Mesodermal cell (in vitro differentiated cells): ENCODE measurements around the gene XKR7.

ENCODE experiments used
- H3K27ac ChIP-seq: 2 replicates; pipeline ENCODE4 v1.7.0; 2013; ENCODE audit warnings: mild to moderate bottlenecking, low read depth, low read length, moderate library complexity; ENCODE audit not compliant: severe bottlenecking
- H3K36me3 ChIP-seq: 2 replicates; pipeline ENCODE4 v1.7.1; 2013; ENCODE audit warnings: mild to moderate bottlenecking, low read length, moderate library complexity; ENCODE audit not compliant: control insufficient read depth, insufficient read depth
- H3K4me1 ChIP-seq: one replicate; pipeline ENCODE4 v1.7.1; 2013; ENCODE audit warnings: mild to moderate bottlenecking, low read length; ENCODE audit not compliant: insufficient read depth, control insufficient read depth, poor library complexity, severe bottlenecking
- H3K4me3 ChIP-seq: 2 replicates; pipeline ENCODE4 v1.7.0; 2013; ENCODE audit warnings: low read length, control low read depth, mild to moderate bottlenecking; ENCODE audit not compliant: insufficient read depth, poor library complexity, severe bottlenecking; ENCODE audit errors: extremely low read depth
- H3K9me3 ChIP-seq: 2 replicates; pipeline ENCODE4 v1.7.1; 2013; ENCODE audit warnings: mild to moderate bottlenecking, low read length, moderate library complexity; ENCODE audit not compliant: control insufficient read depth
- WGBS, 2 experiments: methylation state at CpG; one replicate each; pipeline ENCODE4 v1.1.5; 2013; ENCODE audit warnings: missing lambda C conversion rate in 2 of 2; ENCODE audit not compliant: insufficient coverage in 2 of 2; 5-methylcytosine and 5-hydroxymethylcytosine counted together

The XKR7 gene

GRCh38 chr20:32050851-32051556, 83.1 kb downstream of the XKR7 start:
- Histone ChIP-seq H3K36me3 (no peaks in the 10 kb centered on the region), H3K27ac (no peak overlapping the region), H3K4me3 (no peak overlapping the region), H3K9me3 (no peaks in the 10 kb centered on the region), H3K4me1 (no peaks in the 10 kb centered on the region)
- WGBS, 2 experiments, result 56 to 61% methylated on average over 6 to 13 of the region's 17 CpGs

GRCh38 chr20:32051720-32052089, 83.8 kb downstream of the XKR7 start:
- Histone ChIP-seq H3K4me1 (no peaks in the 10 kb centered on the region), H3K27ac (no peak overlapping the region), H3K9me3 (no peaks in the 10 kb centered on the region), H3K36me3 (no peaks in the 10 kb centered on the region), H3K4me3 (no peak overlapping the region)
- 67 to 68% methylated on average over 9 to 14 of the region's 14 CpGs for WGBS, 2 experiments

GRCh38 chr20:32052090-32052777, 84.3 kb downstream of the XKR7 start, which contains the start of gene HCK:
Gene HCK, plus strand, starts transcription at chr20:32052242.
- Histone ChIP-seq H3K9me3 (no peaks in the 10 kb centered on the region), H3K4me1 (no peaks in the 10 kb centered on the region), H3K27ac (no peak within 1 kb of the TSS), H3K4me3 (peak within 1 kb of the TSS; percentile 23), H3K36me3 (no peaks in the 10 kb centered on the region)
- 2 to 7% methylated on average over 33 to 38 of the region's 58 CpGs for WGBS, 2 experiments

GRCh38 chr20:32052778-32053362, 84.9 kb downstream of the XKR7 start:
- H3K36me3 ChIP-seq, result no peaks in the 10 kb centered on the region
- 20 to 33% methylated on average over 5 to 13 of the region's 22 CpGs for WGBS, 2 experiments
- H3K4me1 ChIP-seq, result no peaks in the 10 kb centered on the region
- peak overlapping the region; percentile 23 for H3K4me3 ChIP-seq
- no peak overlapping the region for H3K27ac ChIP-seq
- H3K9me3 ChIP-seq, result no peaks in the 10 kb centered on the region
